GM21447 (cell line): ENCODE results near the gene SLC4A8.

ENCODE experiments used
- ATAC-seq: cut with Tn5 transposase; IDR thresholded peaks from one replicate; pipeline ENCODE4 v1.9.1; 2021; ENCODE audit not compliant: unreplicated experiment

The SLC4A8 gene

DNA sequence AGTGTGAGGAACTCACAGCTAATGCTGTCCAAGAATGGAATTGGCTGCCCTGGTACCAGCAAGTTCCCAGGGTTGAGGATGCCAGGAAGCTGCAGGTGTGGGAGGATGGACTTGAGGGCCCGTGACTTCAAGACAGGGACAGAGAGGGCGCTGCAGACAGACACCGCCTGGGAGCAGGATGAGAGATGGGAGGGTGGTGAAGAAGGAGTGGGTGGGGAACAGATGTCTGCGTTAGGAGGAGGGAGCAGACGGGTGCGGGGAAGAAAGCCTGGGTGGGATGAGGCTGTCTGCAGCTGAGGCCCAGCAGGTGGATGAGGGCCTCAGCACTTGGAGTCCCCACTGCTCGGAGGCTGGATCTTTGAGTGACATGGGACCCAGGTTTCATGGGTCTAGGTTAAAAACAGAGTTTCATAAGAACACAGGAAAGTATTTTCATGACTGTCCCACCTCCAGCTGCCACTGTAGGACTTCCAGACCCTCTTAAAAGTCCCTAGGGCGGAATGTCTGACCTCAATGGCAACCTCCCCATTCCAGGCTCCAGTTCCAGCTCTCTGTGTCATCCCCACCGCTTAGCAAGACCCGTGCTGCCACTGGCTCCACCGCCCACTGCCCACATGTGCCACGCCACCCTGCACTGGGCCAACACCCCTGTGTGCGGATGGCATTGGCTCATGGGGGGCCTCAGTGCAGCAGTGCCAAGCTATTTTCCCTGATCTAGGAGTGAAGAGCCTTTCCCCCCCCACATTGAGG, 96.1 kb downstream of the SLC4A8 start:
- ATAC-seq = no peak

DNA sequence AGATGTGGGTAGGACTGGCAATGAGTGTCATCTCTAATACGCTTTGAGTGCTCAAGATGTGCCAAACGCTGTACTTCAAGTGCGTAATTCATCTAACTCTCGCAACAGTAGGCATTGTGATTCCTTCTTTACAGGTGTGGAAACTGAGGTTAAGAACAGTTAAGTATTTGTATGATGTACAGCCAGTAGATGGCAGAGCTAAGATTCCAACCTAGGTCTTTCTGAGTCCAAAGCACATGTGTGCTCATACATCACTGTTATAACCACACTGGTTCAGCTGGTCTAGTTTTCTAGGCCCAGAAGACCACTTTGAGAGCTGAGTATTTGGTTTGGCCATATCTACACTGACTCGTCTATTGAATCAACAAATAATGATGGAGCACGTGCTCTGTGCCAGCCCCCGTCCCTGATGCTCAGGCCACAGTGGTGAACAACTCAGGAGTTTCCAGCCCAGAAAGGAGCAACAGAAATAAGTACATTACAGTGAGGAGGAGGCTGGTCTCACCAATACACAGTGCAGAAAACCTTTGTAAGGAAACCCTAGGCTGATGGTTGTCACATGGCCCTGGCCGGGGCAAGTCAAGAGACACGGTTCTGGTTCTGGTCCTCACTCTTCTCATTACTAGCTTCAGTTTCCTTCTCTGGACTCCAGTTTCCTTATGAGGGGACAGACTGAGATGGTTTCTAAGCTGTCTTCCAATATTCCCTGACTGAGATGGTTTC, 97.1 kb downstream of the SLC4A8 start:
- no peak for ATAC-seq

GRCh38 chr12:51522696-51523095, 98.1 kb downstream of the SLC4A8 start:
- ATAC-seq = no peak

DNA sequence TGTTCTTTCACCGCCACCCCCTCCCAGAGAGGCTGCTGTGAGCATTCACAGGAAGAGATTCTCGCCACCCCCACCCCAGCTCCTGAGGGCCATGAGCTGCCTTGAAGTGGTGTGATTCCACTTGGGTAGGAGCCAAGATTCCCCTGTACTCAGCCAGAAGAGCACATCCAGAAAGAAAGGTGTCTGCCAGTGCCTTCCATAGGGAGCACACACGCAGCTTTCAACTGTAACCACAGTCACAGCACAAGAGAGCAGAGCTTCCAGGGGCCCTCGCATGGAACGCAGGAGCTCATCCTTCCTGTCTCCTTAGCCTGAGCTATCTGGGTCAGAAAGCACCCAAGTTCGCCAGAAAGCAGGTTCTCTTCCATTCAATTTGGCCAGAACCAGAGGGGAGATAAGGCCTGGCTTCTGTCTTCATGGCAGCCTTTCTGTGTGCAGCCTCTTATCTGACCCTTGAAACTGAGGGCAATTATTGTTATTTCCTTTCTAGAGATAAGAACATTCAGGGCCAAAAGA, 99.8 kb downstream of the SLC4A8 start:
- ATAC-seq = no peak

DNA sequence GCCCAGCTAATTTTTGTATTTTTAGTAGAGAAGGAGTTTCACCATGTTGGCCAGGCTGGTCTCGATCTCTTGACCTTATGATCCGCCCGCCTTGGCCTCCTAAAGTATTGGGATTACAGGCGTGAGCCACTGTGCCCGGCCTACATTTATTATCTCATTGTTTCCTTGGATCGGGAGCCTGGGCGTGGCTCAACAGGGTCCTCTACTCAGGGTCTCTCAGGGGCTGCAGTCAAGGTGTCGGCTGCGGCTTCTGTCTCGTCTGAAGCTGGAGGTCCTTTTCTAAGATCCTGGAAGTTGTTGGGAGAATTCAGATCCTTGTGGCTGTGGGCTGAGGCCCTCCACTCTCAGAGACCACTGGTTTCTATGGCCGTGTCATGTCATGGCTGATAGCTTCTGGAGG, 100.9 kb downstream of the SLC4A8 start:
- no peak for ATAC-seq

DNA sequence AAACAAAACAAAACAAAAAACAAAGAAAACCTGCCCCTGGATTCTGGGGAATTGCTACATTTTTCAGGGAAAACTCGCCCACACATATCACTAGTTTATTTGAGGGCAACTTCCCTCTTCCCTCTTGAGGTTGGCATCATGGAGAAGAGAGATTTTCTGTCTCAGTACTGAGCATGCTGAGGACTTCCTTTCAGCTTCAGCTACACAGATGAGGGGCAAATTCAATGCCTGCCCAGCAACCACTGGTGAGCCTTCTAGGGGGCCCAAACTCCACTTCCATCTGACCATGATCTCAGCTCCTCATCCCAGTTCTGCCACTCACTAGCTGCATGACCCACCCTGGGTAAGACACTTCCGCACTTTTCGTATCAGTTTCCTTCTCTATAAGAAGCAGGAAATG, 103.3 kb downstream of the SLC4A8 start:
- no peak for ATAC-seq

- ATAC-seq = no peak
These were observed 104.4 kb downstream of the SLC4A8 start for GRCh38 chr12:51528852-51529650.

- no peak for ATAC-seq
These were observed 105.0 kb downstream of the SLC4A8 start for GRCh38 chr12:51529651-51529970.

DNA sequence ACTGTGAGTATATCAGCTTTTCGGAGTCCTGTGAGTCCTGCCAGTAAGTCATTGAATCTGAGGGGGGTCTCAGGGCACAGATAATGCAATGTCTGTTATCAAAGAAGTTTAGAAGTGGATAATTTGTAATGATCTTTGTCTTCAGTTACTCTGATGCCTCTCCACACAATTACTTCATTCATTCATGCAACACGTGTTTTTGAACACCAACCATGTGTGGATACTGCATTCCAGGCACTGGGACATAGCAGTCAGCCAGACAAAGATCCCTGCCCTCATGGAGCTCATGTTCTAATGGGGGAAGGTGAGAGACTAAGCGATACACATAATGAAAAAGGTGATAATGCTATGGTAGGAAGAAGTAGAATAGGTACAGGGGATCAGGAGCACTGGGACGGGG, 105.6 kb downstream of the SLC4A8 start:
- no peak for ATAC-seq

GRCh38 chr12:51531284-51531977, 106.8 kb downstream of the SLC4A8 start:
- no peak for ATAC-seq

DNA sequence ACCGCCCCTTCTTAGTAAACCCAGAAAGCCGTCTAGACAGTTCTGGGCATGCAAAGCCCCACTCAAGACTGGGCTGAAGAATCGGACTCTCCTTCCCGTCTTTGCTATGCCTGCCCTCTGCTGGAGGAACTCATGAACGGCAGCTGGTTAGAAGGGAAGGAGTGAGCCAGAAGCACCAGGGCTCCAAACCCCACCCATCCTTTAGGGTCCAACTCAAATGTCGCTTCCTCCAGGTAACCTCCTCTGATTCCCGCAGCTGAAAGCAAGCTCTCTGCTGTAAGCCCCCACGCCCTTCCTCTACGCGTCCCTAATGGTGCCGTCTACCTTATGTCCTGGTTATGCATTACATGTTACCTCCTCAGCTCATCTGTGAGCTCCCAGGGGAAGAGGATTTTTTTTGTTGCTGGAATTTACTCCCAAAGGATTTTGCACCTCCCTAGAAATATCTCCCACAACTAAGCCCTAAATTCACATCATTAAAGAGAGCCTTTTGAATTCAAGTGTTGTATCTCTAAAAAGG, 107.4 kb downstream of the SLC4A8 start:
- peak; percentile 57 for ATAC-seq

- no peak for ATAC-seq
These were observed 109.2 kb downstream of the SLC4A8 start for GRCh38 chr12:51533799-51534198.

DNA sequence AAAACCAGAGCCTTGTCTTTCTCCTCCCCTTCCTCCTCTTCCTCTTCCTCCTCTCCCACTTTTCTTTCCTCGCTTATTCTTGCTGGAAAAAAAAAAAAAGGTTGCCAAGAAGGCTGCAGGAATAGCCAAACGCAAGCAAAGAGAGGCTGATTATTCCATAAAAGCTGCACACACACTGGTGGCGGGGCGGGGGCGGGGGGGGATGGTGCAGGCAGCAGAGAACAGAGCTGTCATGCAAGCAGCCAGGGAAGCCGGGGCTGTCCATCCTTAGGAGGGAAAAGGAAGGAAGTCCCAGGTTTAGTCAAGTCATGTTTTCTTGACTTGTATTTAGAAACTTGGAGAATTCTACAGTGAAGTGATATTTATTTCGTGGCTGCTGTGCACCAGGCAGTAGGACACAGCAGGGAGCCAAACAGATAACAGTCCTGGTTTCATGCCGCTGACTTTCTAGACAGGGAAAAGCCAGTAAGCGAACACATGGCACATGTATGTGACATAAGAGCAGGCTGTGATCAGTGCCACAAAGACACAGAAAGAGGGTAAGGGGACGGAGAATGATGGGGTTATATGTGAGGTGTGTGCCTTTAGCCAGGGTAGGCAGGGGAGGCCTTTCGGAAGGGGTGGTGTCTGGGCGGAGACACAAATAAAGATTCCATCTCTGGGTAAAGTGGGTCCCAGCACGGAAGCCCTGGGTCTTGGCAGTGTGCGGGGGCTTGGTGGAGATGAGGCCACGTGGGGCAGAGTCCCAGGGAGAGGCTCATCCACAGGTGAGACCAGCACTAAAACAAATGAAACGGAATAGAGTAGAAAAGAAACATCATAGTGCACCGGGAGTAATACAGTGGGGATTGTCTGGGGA, 109.8 kb downstream of the SLC4A8 start:
- no peak for ATAC-seq

DNA sequence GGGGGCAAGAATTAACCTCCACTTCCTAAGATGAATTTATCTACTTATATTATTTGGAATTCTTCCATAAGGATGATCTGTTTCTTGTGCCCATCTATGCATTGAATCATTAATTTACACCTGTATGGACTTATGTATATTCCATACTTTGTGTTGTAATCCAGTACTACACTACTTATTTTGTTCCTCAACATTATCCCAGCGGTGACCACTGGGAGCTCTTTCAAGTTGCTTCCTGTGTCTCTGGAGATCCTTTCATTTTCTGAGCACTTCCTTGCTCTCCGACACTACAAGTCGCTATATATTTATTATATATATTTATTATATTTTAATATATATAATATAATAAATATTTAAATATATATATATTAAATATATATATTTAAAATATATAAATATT, 111.5 kb downstream of the SLC4A8 start:
- ATAC-seq = no peak

- no peak for ATAC-seq
These were observed 113.5 kb downstream of the SLC4A8 start for GRCh38 chr12:51538149-51538548.

GRCh38 chr12:51538599-51538998, 114.0 kb downstream of the SLC4A8 start:
- ATAC-seq = no peak

DNA sequence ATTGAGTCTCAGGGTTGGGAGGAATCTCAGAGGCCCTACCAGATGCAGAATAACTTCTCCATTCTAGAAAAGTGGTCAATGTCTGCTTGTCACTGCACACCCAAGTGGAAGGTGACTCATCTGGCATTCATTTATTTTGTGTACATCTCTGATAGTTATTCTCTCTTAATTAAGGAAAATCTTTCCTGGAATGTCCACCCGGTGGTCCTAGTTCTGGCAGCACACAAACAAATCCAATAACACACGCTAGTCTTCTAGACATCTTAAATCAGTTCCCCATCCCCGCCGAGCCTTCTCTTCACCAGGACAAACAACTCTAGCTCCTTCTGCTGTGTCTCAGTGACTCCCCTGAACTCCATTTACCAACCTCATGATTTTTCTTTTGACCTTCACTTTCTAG, 116.4 kb downstream of the SLC4A8 start:
- ATAC-seq = no peak

GRCh38 chr12:51546097-51546496, 121.5 kb downstream of the SLC4A8 start:
- ATAC-seq = no peak

- ATAC-seq = no peak
These were observed 123.0 kb downstream of the SLC4A8 start for GRCh38 chr12:51547606-51548005.

- no peak for ATAC-seq
These were observed 123.6 kb downstream of the SLC4A8 start for GRCh38 chr12:51548241-51548640.
